Liver (tissue), 9 donors: ENCODE results near the gene HOXD8. TPM values are rescaled to one million over a fixed set of nuclear protein-coding genes. Genes with fewer than 3 reads are reported as not detected.

Experiments used
- DNase-seq: peaks from one replicate; pipeline ENCODE4 v3.0.0-alpha.2; 2017; ENCODE audit warnings: low spot score
- H3K27ac ChIP-seq, 2 donors: one replicate each; pipeline ENCODE4 v1.7.0; 2013; ENCODE audit warnings: inconsistent platforms in 2 of 2, low read length in 2 of 2, control low read depth in 1 of 2, low read depth in 1 of 2, mild to moderate bottlenecking in 1 of 2
- H3K27me3 ChIP-seq, 4 donors: one replicate each; pipeline versions ENCODE4 v1.6.1 to v1.7.0; 2013; ENCODE audit warnings: low read length in 3 of 4, inconsistent platforms in 1 of 4, mild to moderate bottlenecking in 1 of 4, moderate library complexity in 1 of 4; ENCODE audit not compliant: control insufficient read depth in 4 of 4, insufficient read depth in 4 of 4
- H3K36me3 ChIP-seq, 4 donors: one replicate each; pipeline versions ENCODE4 v1.6.1 to v1.7.0; 2013; ENCODE audit warnings: low read length in 3 of 4, mild to moderate bottlenecking in 3 of 4, low read depth in 1 of 4, moderate library complexity in 1 of 4; ENCODE audit not compliant: control insufficient read depth in 4 of 4, insufficient read depth in 3 of 4
- H3K4me1 ChIP-seq, 4 donors: one replicate each; pipeline versions ENCODE4 v1.6.1 to v1.7.0; 2013; ENCODE audit warnings: low read length in 3 of 4, mild to moderate bottlenecking in 3 of 4, moderate library complexity in 1 of 4; ENCODE audit not compliant: control insufficient read depth in 4 of 4, insufficient read depth in 4 of 4
- H3K4me3 ChIP-seq, 3 donors: one replicate each; pipeline versions ENCODE4 v1.6.1 to v1.7.0; 2013; ENCODE audit warnings: low read length in 3 of 3, control low read depth in 1 of 3, low read depth in 1 of 3, mild to moderate bottlenecking in 1 of 3
- H3K9ac ChIP-seq, 2 donors: one replicate each; pipeline ENCODE4 v1.7.0; 2013; ENCODE audit warnings: low read length in 2 of 2, mild to moderate bottlenecking in 2 of 2, moderate library complexity in 2 of 2, control low read depth in 1 of 2, low read depth in 1 of 2
- H3K9me3 ChIP-seq, 4 donors: one replicate each; pipeline versions ENCODE4 v1.6.1 to v1.7.0; 2013; ENCODE audit warnings: low read length in 3 of 4; ENCODE audit not compliant: control insufficient read depth in 4 of 4
- EGR1 ChIP-seq, 2 donors: IDR thresholded peaks; 2 replicates each; pipeline ENCODE4 v1.6.1; 2016 to 2018; ENCODE audit warnings: antibody characterized with exemption in 2 of 2, low read depth in 2 of 2
- FOXA1 ChIP-seq: IDR thresholded peaks from 2 replicates; pipeline ENCODE4 v1.6.1; 2016; ENCODE audit warnings: antibody characterized with exemption
- FOXA2 ChIP-seq: IDR thresholded peaks from 2 replicates; pipeline ENCODE4 v1.6.1; 2016; ENCODE audit warnings: antibody characterized with exemption
- HNF4A ChIP-seq, 2 donors: conservative IDR thresholded peaks; 2 replicates each; pipeline ENCODE4 v1.6.1; 2016; ENCODE audit warnings: antibody characterized with exemption in 2 of 2, mild to moderate bottlenecking in 2 of 2
- JUND ChIP-seq, 2 donors: IDR thresholded peaks; 2 replicates each; pipeline ENCODE4 v1.6.1; 2016; ENCODE audit warnings: antibody characterized with exemption in 2 of 2
- NR2F2 ChIP-seq: IDR thresholded peaks from 2 replicates; pipeline ENCODE4 v1.6.1; 2016; ENCODE audit warnings: antibody characterized with exemption
- RAD21 ChIP-seq, 2 donors: IDR thresholded peaks; 2 replicates each; pipeline ENCODE4 v1.6.1; 2016; ENCODE audit warnings: antibody characterized with exemption in 2 of 2, mild to moderate bottlenecking in 2 of 2
- TAF1 ChIP-seq: conservative IDR thresholded peaks from 2 replicates; pipeline ENCODE4 v1.6.1; 2016; ENCODE audit warnings: antibody characterized with exemption, mild to moderate bottlenecking
- YY1 ChIP-seq: IDR thresholded peaks from 2 replicates; pipeline ENCODE4 v1.6.1; 2016; ENCODE audit warnings: antibody characterized with exemption, mild to moderate bottlenecking
- whole genome bisulfite sequencing: extraction: QIAGEN DNeasy Blood & Tissue Kit; methylation state at CpG from one replicate; pipeline ENCODE4 v1.1.7; 2013; 5-methylcytosine and 5-hydroxymethylcytosine counted together
- polyA plus RNA-seq, 2 donors: library from polyadenylated mRNA; stranded (reverse) in 1 of 2; unstranded in 1 of 2; fragments of 200-250 nt in 1 of 2; fragments of >200 nt in 1 of 2; fragmentation: Nextera tagmentation in 1 of 2; extraction: Ambion mirVana in 1 of 2; gene quantifications; one replicate each; pipeline versions ENCODE4 v1.2.1 to v1.2.3, GENCODE V29; 2013 to 2015
- total RNA-seq, 2 donors: library from RNA; depleted of rRNA; stranded (reverse); fragments of >200 nt; gene quantifications; one replicate each; pipeline ENCODE4 v1.2.3, GENCODE V29; 2014
- TF ChIP-seq, protein P1 (sequence below): IDR thresholded peaks from 2 replicates; pipeline ENCODE4 v1.6.1; 2016; ENCODE audit warnings: antibody characterized with exemption, mild to moderate bottlenecking
- TF ChIP-seq, protein P2 (sequence below): IDR thresholded peaks from 2 replicates; pipeline ENCODE4 v1.6.1; 2016; ENCODE audit warnings: antibody characterized with exemption
- donor health status: healthy.
- donor health status: healthy.
- donor health status: healthy.
- donor health status: healthy.
- donor health status: healthy.

HOXD8 gene
- total and polyA plus RNA-seq, 4 donors = 0.06 to 0.19 (median 0.08) TPM; not detected in 1

DNA sequence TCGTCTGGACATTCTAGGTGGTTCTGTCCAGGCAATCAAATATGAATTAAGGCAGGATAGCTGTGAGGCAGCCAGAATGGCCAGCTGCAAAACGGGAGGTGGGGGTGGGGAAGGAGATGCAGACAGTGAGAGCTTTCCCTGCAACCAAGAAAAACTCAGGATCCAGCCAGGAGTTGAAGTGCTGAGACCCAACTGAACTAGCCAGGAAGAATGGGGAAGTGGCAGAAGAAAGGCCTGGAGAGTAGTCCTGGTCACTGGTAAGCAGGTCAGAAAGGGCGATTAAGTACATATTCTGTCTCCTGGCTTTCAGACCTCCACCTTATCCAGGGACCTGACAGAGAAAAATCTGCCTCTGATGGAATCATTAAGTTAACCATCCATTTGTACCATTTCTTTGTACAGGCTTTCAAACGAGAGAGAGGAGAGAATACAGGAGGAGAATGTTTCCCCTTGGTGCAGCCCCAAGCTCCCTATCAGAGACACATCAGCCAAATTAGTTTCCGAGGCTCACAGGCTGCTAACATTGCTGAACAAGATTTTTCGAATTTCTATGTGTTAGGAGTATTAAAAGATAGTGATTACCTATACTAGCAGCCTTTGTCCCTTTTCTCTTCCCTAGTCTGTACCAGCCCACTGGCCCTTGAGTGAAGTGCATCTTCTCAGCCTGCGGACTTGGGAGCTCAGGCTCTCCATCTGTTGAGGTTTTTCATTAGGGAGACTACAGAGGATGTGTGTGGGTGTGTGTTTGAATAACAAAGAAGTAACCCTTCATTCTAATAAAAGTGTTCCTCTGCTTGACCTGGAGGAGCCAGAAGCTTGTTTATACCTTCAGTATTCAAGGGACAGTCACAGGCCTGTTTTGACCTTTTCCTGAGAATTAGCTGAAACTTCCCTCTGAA, 46.5 kb downstream of the HOXD8 start:
- Histone ChIP-seq H3K27ac (no peak overlapping the region), H3K9me3 (peaks cover 0 to 10% (median 0%) of the 10 kb centered on the region in 4 donors), H3K27me3 (peaks cover 8 to 41% (median 29%) of the 10 kb centered on the region in 4 donors), H3K4me3 (no peak overlapping the region), H3K4me1 (peaks cover 0 to 16% (median 9%) of the 10 kb centered on the region in 4 donors), H3K36me3 (no peaks in the 10 kb centered on the region), H3K9ac (no peak overlapping the region)
- no peak for DNase-seq
- TF ChIP-seq EGR1 (IDR thresholded peaks at IDR 0.05; ENCODE audit: low read depth in 2 of 2) (no peak), RAD21 (IDR thresholded peaks at IDR 0.05) (no peak), JUND (IDR thresholded peaks at IDR 0.05) (no peak), TAF1 (no peak)
- TF ChIP-seq, protein P1, sequence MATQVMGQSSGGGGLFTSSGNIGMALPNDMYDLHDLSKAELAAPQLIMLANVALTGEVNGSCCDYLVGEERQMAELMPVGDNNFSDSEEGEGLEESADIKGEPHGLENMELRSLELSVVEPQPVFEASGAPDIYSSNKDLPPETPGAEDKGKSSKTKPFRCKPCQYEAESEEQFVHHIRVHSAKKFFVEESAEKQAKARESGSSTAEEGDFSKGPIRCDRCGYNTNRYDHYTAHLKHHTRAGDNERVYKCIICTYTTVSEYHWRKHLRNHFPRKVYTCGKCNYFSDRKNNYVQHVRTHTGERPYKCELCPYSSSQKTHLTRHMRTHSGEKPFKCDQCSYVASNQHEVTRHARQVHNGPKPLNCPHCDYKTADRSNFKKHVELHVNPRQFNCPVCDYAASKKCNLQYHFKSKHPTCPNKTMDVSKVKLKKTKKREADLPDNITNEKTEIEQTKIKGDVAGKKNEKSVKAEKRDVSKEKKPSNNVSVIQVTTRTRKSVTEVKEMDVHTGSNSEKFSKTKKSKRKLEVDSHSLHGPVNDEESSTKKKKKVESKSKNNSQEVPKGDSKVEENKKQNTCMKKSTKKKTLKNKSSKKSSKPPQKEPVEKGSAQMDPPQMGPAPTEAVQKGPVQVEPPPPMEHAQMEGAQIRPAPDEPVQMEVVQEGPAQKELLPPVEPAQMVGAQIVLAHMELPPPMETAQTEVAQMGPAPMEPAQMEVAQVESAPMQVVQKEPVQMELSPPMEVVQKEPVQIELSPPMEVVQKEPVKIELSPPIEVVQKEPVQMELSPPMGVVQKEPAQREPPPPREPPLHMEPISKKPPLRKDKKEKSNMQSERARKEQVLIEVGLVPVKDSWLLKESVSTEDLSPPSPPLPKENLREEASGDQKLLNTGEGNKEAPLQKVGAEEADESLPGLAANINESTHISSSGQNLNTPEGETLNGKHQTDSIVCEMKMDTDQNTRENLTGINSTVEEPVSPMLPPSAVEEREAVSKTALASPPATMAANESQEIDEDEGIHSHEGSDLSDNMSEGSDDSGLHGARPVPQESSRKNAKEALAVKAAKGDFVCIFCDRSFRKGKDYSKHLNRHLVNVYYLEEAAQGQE = no peak
- 64% methylated on average over 7 of the region's 7 CpGs for WGBS

DNA sequence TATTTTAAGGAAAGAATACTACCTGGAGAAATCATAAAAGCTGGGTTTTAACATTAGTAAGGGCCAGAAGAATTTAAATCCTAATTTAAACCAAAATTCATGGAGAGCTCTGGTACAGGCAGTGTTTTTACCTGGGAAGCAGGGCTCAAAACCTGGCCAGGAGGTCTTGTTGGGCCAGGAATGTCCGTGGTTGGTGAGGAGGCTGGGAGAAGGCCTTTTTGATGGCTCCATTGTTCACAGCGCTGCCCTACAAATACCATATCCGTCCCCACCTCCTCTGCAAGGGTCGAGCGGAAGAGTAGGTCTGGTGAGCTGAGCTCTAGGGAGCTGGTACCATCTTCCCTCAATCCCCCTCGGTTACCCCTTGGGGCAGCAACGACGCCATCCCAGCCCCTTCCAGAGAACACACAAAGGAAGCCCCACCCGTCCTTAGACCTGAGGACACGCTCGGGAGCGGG, 48.1 kb downstream of the HOXD8 start:
- H3K9ac ChIP-seq = no peak overlapping the region
- H3K27me3 ChIP-seq = peaks cover 8 to 39% (median 23%) of the 10 kb centered on the region in 4 donors
- no peak for DNase-seq
- H3K27ac ChIP-seq = no peak overlapping the region
- no peaks in the 10 kb centered on the region for H3K36me3 ChIP-seq
- peaks cover 0 to 10% (median 4%) of the 10 kb centered on the region in 4 donors for H3K4me1 ChIP-seq
- H3K4me3 ChIP-seq = peak overlapping the region in 1 of 3 donors; percentile 24
- 14% methylated on average over 12 of the region's 12 CpGs for WGBS
- no peak for TF ChIP-seq HNF4A (conservative IDR thresholded peaks at IDR 0.05)
- TF ChIP-seq JUND (IDR thresholded peaks at IDR 0.05) = no peak
- no peak for TF ChIP-seq FOXA2
- TF ChIP-seq YY1 = no peak
- no peak for TF ChIP-seq FOXA1
- TF ChIP-seq, protein P1 = no peak
- TF ChIP-seq, protein P2, sequence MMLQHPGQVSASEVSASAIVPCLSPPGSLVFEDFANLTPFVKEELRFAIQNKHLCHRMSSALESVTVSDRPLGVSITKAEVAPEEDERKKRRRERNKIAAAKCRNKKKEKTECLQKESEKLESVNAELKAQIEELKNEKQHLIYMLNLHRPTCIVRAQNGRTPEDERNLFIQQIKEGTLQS = no peak
- no peak for TF ChIP-seq NR2F2
- no peaks in the 10 kb centered on the region for H3K9me3 ChIP-seq
